K562 (cell line): ENCODE measurements around the gene PRSS22. TPM values are rescaled to one million over a fixed set of nuclear protein-coding genes. Genes with fewer than 3 reads are reported as not detected.

Source experiments
- BRF1 ChIP-seq: IDR thresholded peaks from 3 replicates; pipeline ENCODE4 v1.6.1; 2011; ENCODE audit warnings: borderline replicate concordance, mild to moderate bottlenecking; ENCODE audit not compliant: insufficient read length; ENCODE audit errors: extremely low read depth
- CBX3 ChIP-seq, 2 experiments: IDR thresholded peaks; 1 replicate in 1 of 2; 2 replicates in 1 of 2; pipeline ENCODE4 v1.6.1; 2012; ENCODE audit warnings: inconsistent platforms in 2 of 2, low read length in 2 of 2, borderline replicate concordance in 1 of 2, control low read depth in 1 of 2
- E2F1 ChIP-seq: sonication (generic); formaldehyde crosslinking; IDR thresholded peaks from 2 replicates; pipeline ENCODE4 v1.8.1; 2023; ENCODE audit warnings: mild to moderate bottlenecking, missing genetic modification reagents, moderate library complexity
- HEY1 ChIP-seq: fragments of 250-450 bp; sonication (Bioruptor Pico); IDR thresholded peaks from 2 replicates; pipeline ENCODE4 v1.5.0; 2020; ENCODE audit warnings: mild to moderate bottlenecking, moderate library complexity, borderline replicate concordance
- HNRNPUL1 ChIP-seq: fragments of 200-400 bp; formaldehyde crosslinking; IDR thresholded peaks from 2 replicates; pipeline ENCODE4 v1.6.1; 2017; ENCODE audit warnings: low read length
- KLF1 ChIP-seq: fragments of 450-650 bp; IDR thresholded peaks from 2 replicates; pipeline ENCODE4 v1.6.1; 2016; ENCODE audit warnings: missing genetic modification characterization, missing compliant biosample characterization
- MGA ChIP-seq: fragments of 450-650 bp; IDR thresholded peaks from 2 replicates; pipeline ENCODE4 v1.6.1; 2016; ENCODE audit warnings: mild to moderate bottlenecking, moderate library complexity
- MYC ChIP-seq, 2 experiments: fragments of 250-450 bp in 1 of 2; sonication (Bioruptor Pico) in 1 of 2; IDR thresholded peaks; 2 replicates each; pipeline versions ENCODE4 v1.5.1 to v1.6.1; 2012 to 2021; ENCODE audit warnings: low read depth in 2 of 2, borderline replicate concordance in 1 of 2, improper control_type of control experiment in 1 of 2, low read length in 1 of 2, mild to moderate bottlenecking in 1 of 2, moderate library complexity in 1 of 2
- SIRT6 ChIP-seq: IDR thresholded peaks from one replicate; pipeline ENCODE4 v1.6.1; 2012; ENCODE audit warnings: low read depth, mild to moderate bottlenecking, control low read depth, inconsistent platforms, low read length, moderate library complexity
- THRAP3 ChIP-seq: fragments of 450-650 bp; IDR thresholded peaks from 2 replicates; pipeline ENCODE4 v1.6.1; 2016; ENCODE audit warnings: mild to moderate bottlenecking, inconsistent platforms, borderline replicate concordance
- USF2 ChIP-seq: sonication (generic); formaldehyde crosslinking; IDR thresholded peaks from 2 replicates; pipeline ENCODE4 v1.5.0; 2020; ENCODE audit warnings: missing genetic modification reagents
- ZKSCAN1 ChIP-seq: fragments of 150-350 bp; IDR thresholded peaks from 2 replicates; pipeline ENCODE4 v1.6.1; 2016; ENCODE audit warnings: low read depth, low read length
- ZNF253 ChIP-seq: fragments of 250-450 bp; sonication (Bioruptor Pico); conservative IDR thresholded peaks from 2 replicates; pipeline ENCODE4 v1.6.1; 2021; ENCODE audit warnings: mild to moderate bottlenecking
- polyA plus RNA-seq, 8 experiments: library from polyadenylated mRNA; depleted of rRNA in 4 of 8; stranded (reverse) in 5 of 8; unstranded in 3 of 8; fragments of >200 nt; fragmentation: Nextera tagmentation in 2 of 8; fragmentation: Illumina TruSeq in 1 of 8; extraction: Ambion mirVana in 2 of 8; extraction: Trizol in 1 of 8; gene quantifications; 2 replicates each; pipeline versions ENCODE4 v1.2.1 to v1.2.3, GENCODE V29; 2011 to 2014; ENCODE audit warnings: inconsistent platforms in 1 of 8, missing spikeins in 1 of 8
- total RNA-seq, 7 experiments: library from RNA; depleted of rRNA in 6 of 7; stranded (reverse); fragments of >200 nt in 6 of 7; fragmentation: Illumina TruSeq in 2 of 7; extraction: Trizol in 2 of 7; gene quantifications; 2 replicates each; pipeline versions ENCODE4 v1.2.1 to v1.2.3, GENCODE V29; 2011 to 2021; ENCODE audit warnings: low replicate concordance in 1 of 7

The PRSS22 gene
- total and polyA plus RNA-seq, 9 of the 15 experiments (the other 6 are each of a cell fraction or from before 2014, with no cell fraction given), result 0.13 to 0.42 TPM; not detected in 7

- peak; percentile 79 for TF ChIP-seq MGA
- TF ChIP-seq HNRNPUL1, result no peak
- TF ChIP-seq THRAP3, result no peak
- TF ChIP-seq ZKSCAN1, result no peak
- 0 out of 2 replicates have a peak, but pooled peaks have one; percentile 12 for TF ChIP-seq MYC (IDR thresholded peaks at IDR 0.05; ENCODE audit: low read depth, low read length)
- TF ChIP-seq MYC (CRISPR knock-in tag; IDR thresholded peaks at IDR 0.05; ENCODE audit: borderline replicate concordance, low read depth), result no peak
- no peak for TF ChIP-seq E2F1 (CRISPR knock-in tag)
- no peak for TF ChIP-seq ZNF253 (CRISPR knock-in tag)
- TF ChIP-seq CBX3 (IDR thresholded peaks at IDR 0.05; ENCODE audit: borderline replicate concordance in 1 of 2, low read length in 2 of 2), result peak in 1 of 2 experiments; percentile 46; a peak in 1 of 3 replicates
- no peak for TF ChIP-seq KLF1 (tag)
- no peak for TF ChIP-seq BRF1
- TF ChIP-seq HEY1 (CRISPR knock-in tag), result no peak
- no peak for TF ChIP-seq USF2 (CRISPR knock-in tag)
- TF ChIP-seq SIRT6, result no peak
Measured at GRCh38 chr16:2904100-2904921, 46.3 kb upstream of the PRSS22 start (continued).
